HG03139 (cell line): ENCODE results near the gene RAE1.

ENCODE experiments used
- ATAC-seq: cut with Tn5 transposase; IDR thresholded peaks from one replicate; pipeline ENCODE4 v1.9.1; 2021; ENCODE audit not compliant: unreplicated experiment

Gene RAE1

GRCh38 chr20:57385940-57386339 lies 34.9 kb downstream of the RAE1 start:
- ATAC-seq, result no peak

- no peak for ATAC-seq
Observed at GRCh38 chr20:57386762-57387161, 35.7 kb downstream of the RAE1 start.

GRCh38 chr20:57387463-57387862 lies 36.4 kb downstream of the RAE1 start:
- no peak for ATAC-seq

- ATAC-seq, result no peak
Observed at GRCh38 chr20:57387945-57388371, 36.9 kb downstream of the RAE1 start.

- no peak for ATAC-seq
Observed at GRCh38 chr20:57388953-57389694, 38.1 kb downstream of the RAE1 start.

- no peak for ATAC-seq
Observed at GRCh38 chr20:57389695-57390603, 38.9 kb downstream of the RAE1 start.

- ATAC-seq, result peak; percentile 46
Observed at GRCh38 chr20:57390604-57391438, 39.8 kb downstream of the RAE1 start, which contains the start of gene RBM38. Gene RBM38, plus strand, starts transcription at chr20:57391396. Its CDS starts 186 bp downstream, at chr20:57391582.

- ATAC-seq, result peak; percentile 3
Observed at GRCh38 chr20:57391439-57392301, 40.6 kb downstream of the RAE1 start.

- no peak for ATAC-seq
Observed at GRCh38 chr20:57392512-57393271, 41.6 kb downstream of the RAE1 start.

- no peak for ATAC-seq
Observed at GRCh38 chr20:57393321-57394120, 42.5 kb downstream of the RAE1 start.

- ATAC-seq, result no peak
Observed at GRCh38 chr20:57394121-57395082, 43.3 kb downstream of the RAE1 start.

- no peak for ATAC-seq
Observed at GRCh38 chr20:57395111-57395966, 44.3 kb downstream of the RAE1 start.

- no peak for ATAC-seq
Observed at GRCh38 chr20:57396212-57396983, 45.3 kb downstream of the RAE1 start.

- no peak for ATAC-seq
Observed at GRCh38 chr20:57396984-57397692, 46.1 kb downstream of the RAE1 start.

- ATAC-seq, result no peak
Observed at GRCh38 chr20:57397693-57398108, 46.6 kb downstream of the RAE1 start.
